Measurements from ENCODE around the gene IGF1R.

GRCh38 chr15:98861188-98861587 is 212.8 kb downstream of the IGF1R start:
- TF ChIP-seq, protein P1, sequence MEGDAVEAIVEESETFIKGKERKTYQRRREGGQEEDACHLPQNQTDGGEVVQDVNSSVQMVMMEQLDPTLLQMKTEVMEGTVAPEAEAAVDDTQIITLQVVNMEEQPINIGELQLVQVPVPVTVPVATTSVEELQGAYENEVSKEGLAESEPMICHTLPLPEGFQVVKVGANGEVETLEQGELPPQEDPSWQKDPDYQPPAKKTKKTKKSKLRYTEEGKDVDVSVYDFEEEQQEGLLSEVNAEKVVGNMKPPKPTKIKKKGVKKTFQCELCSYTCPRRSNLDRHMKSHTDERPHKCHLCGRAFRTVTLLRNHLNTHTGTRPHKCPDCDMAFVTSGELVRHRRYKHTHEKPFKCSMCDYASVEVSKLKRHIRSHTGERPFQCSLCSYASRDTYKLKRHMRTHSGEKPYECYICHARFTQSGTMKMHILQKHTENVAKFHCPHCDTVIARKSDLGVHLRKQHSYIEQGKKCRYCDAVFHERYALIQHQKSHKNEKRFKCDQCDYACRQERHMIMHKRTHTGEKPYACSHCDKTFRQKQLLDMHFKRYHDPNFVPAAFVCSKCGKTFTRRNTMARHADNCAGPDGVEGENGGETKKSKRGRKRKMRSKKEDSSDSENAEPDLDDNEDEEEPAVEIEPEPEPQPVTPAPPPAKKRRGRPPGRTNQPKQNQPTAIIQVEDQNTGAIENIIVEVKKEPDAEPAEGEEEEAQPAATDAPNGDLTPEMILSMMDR (IDR thresholded peaks at IDR 0.05): no peak
- TF ChIP-seq POLR2AphosphoS5 (IDR thresholded peaks at IDR 0.05): no peak
- TF ChIP-seq POLR2A (IDR thresholded peaks at IDR 0.05): no peak
- no peak for TF ChIP-seq EP300 (IDR thresholded peaks at IDR 0.05)
